Peyer's patch (tissue), 4 donors: Measurements from ENCODE around the gene SHKBP1. TPM values are rescaled to one million over a fixed set of nuclear protein-coding genes. Genes with fewer than 3 reads are reported as not detected.

ENCODE experiments used
- DNase-seq, 3 donors: peaks; one replicate each; pipeline ENCODE4 v3.0.0-alpha.2; 2017 to 2019
- H3K27ac ChIP-seq, 4 donors: fragments of 200-600 bp; sonication (generic); one replicate each; pipeline ENCODE4 v1.5.1; 2016 to 2019
- H3K27me3 ChIP-seq, 2 donors: fragments of 200-600 bp; sonication (generic); one replicate each; pipeline ENCODE4 v1.5.1; 2019
- H3K36me3 ChIP-seq, 3 donors: fragments of 200-600 bp; sonication (generic); one replicate each; pipeline ENCODE4 v1.5.1; 2016 to 2019
- H3K4me1 ChIP-seq, 4 donors: fragments of 200-600 bp; sonication (generic); one replicate each; pipeline ENCODE4 v1.5.1; 2016 to 2019
- H3K4me3 ChIP-seq, 4 donors: fragments of 200-600 bp; sonication (generic); 1 replicate in 3 of 4; 2 replicates in 1 of 4; pipeline ENCODE4 v1.5.1; 2016 to 2019; ENCODE audit warnings: mild to moderate bottlenecking in 1 of 4
- H3K9me3 ChIP-seq, 4 donors: fragments of 200-600 bp; sonication (generic); one replicate each; pipeline ENCODE4 v1.5.1; 2016 to 2019; ENCODE audit warnings: mild to moderate bottlenecking in 1 of 4
- CTCF ChIP-seq, 6 experiments: fragments of 450-650 bp in 4 of 6; fragments of 200-600 bp in 2 of 6; sonication (generic) in 1 of 6; IDR thresholded peaks; one replicate each; pipeline ENCODE4 v1.5.1; 2017 to 2019; ENCODE audit warnings: antibody characterized with exemption in 6 of 6, mild to moderate bottlenecking in 3 of 6, moderate library complexity in 1 of 6
- POLR2A ChIP-seq, 2 donors: fragments of 450-650 bp; IDR thresholded peaks; one replicate each; pipeline ENCODE4 v1.5.1; 2017; ENCODE audit warnings: antibody characterized with exemption in 2 of 2, mild to moderate bottlenecking in 2 of 2, moderate library complexity in 2 of 2
- total RNA-seq, 4 donors: library from RNA; depleted of rRNA; stranded (reverse); fragments of >200 nt; gene quantifications; one replicate each; pipeline ENCODE4 v1.1.0, GENCODE V29; 2016

SHKBP1 gene
- total RNA-seq, 4 donors from 2014 or later = 73.4 to 121 (median 99.9) TPM

- H3K36me3 ChIP-seq = peaks cover 0 to 11% (median 0%) of the 10 kb centered on the region in 3 donors
- H3K4me1 ChIP-seq = peaks cover 0 to 9% (median 0%) of the 10 kb centered on the region in 4 donors
- TF ChIP-seq POLR2A (IDR thresholded peaks at IDR 0.05) (no peak), CTCF (IDR thresholded peaks at IDR 0.05) (no peak)
- peak overlapping the region; percentile 63 to 98 (median 74) for H3K4me3 ChIP-seq
- peak overlapping the region in 3 of 4 donors; percentile 65 to 87 (median 84) for H3K27ac ChIP-seq
- DNase-seq = no peak
- no peaks in the 10 kb centered on the region for H3K9me3 ChIP-seq
- H3K27me3 ChIP-seq = no peaks in the 10 kb centered on the region
Measured at GRCh38 chr19:40576151-40576584, 505 bp upstream of the SHKBP1 start.

- Histone ChIP-seq H3K27ac (no peak overlapping the region), H3K4me3 (no peak overlapping the region), H3K4me1 (peaks cover 0 to 9% (median 0%) of the 10 kb centered on the region in 4 donors), H3K36me3 (peaks cover 0 to 33% (median 0%) of the 10 kb centered on the region in 3 donors), H3K9me3 (no peaks in the 10 kb centered on the region), H3K27me3 (no peaks in the 10 kb centered on the region)
- no peak for DNase-seq
- TF ChIP-seq POLR2A (IDR thresholded peaks at IDR 0.05) (no peak), CTCF (IDR thresholded peaks at IDR 0.05) (no peak)
Measured at GRCh38 chr19:40578442-40578908, 1.8 kb downstream of the SHKBP1 start.

- no peak for TF ChIP-seq CTCF (IDR thresholded peaks at IDR 0.05)
- Histone ChIP-seq H3K4me1 (peaks cover 0 to 9% (median 0%) of the 10 kb centered on the region in 4 donors), H3K27me3 (no peaks in the 10 kb centered on the region), H3K9me3 (no peaks in the 10 kb centered on the region), H3K27ac (no peak overlapping the region), H3K4me3 (no peak overlapping the region), H3K36me3 (peaks cover 0 to 51% (median 0%) of the 10 kb centered on the region in 3 donors)
- no peak for DNase-seq
Measured at GRCh38 chr19:40580619-40581018, 3.9 kb downstream of the SHKBP1 start.

- H3K9me3 ChIP-seq = no peaks in the 10 kb centered on the region
- H3K36me3 ChIP-seq = peaks cover 0 to 54% (median 0%) of the 10 kb centered on the region in 3 donors
- TF ChIP-seq CTCF (IDR thresholded peaks at IDR 0.05) (no peak), POLR2A (IDR thresholded peaks at IDR 0.05) (no peak)
- no peak for DNase-seq
- no peaks in the 10 kb centered on the region for H3K27me3 ChIP-seq
- peaks cover 0 to 6% (median 0%) of the 10 kb centered on the region in 4 donors for H3K4me1 ChIP-seq
- H3K27ac ChIP-seq = no peak overlapping the region
- H3K4me3 ChIP-seq = no peak overlapping the region
Measured at GRCh38 chr19:40581531-40581930, 4.9 kb downstream of the SHKBP1 start.

GRCh38 chr19:40582467-40582866 is 5.8 kb downstream of the SHKBP1 start:
- Histone ChIP-seq H3K9me3 (no peaks in the 10 kb centered on the region), H3K27me3 (no peaks in the 10 kb centered on the region), H3K4me3 (no peak overlapping the region), H3K27ac (no peak overlapping the region), H3K4me1 (peaks cover 0 to 2% (median 0%) of the 10 kb centered on the region in 4 donors), H3K36me3 (peaks cover 0 to 63% (median 0%) of the 10 kb centered on the region in 3 donors)
- DNase-seq = no peak
- no peak for TF ChIP-seq CTCF (IDR thresholded peaks at IDR 0.05)
- no peak for TF ChIP-seq POLR2A (IDR thresholded peaks at IDR 0.05)

- peaks cover 0 to 69% (median 0%) of the 10 kb centered on the region in 3 donors for H3K36me3 ChIP-seq
Measured at GRCh38 chr19:40583283-40583682, 6.6 kb downstream of the SHKBP1 start.

More at GRCh38 chr19:40583283-40583682, 6.6 kb downstream of the SHKBP1 start:
- TF ChIP-seq CTCF (IDR thresholded peaks at IDR 0.05) = no peak
- no peak for TF ChIP-seq POLR2A (IDR thresholded peaks at IDR 0.05)
- Histone ChIP-seq H3K4me3 (no peak overlapping the region), H3K27ac (no peak overlapping the region), H3K4me1 (no peaks in the 10 kb centered on the region), H3K27me3 (no peaks in the 10 kb centered on the region), H3K9me3 (no peaks in the 10 kb centered on the region)
- no peak for DNase-seq
